AG09319 (cell line): ENCODE data around the gene ASTL.

Experiments
- DNase-seq: peaks from one replicate; pipeline ENCODE4 v3.0.0-alpha.2; 2010; ENCODE audit warnings: low read depth; ENCODE audit errors: extremely low read depth
- CTCF ChIP-seq: IDR thresholded peaks from 2 replicates; pipeline ENCODE4 v1.5.1; 2011; ENCODE audit warnings: low read depth, mild to moderate bottlenecking, inconsistent platforms, low read length, moderate library complexity

The ASTL gene

GRCh38 chr2:96081042-96081441, 57.3 kb downstream of the ASTL start:
- TF ChIP-seq CTCF: no peak
- no peak for DNase-seq

- no peak for TF ChIP-seq CTCF
- DNase-seq: no peak
Observed at GRCh38 chr2:96075199-96075771, 63.0 kb downstream of the ASTL start.

DNA sequence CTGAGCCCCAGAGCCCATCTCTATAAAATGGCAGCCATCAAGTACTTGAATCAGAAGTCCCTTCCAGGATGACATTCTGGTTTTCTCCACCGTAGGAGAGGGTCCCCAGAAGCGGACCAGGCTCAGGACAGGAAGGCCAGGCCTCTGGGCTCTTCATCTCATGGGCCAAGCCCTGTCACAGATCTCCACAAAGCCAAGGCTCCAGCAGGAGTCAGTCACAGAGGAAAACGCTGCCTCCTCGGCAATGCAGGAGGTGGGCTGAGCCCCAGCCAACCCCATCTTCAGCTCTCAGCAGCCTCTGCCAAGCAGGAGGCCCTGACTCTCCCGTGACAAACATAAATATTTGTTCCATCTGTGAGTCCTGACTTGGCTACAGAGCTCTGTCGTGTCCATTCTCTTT, 64.1 kb downstream of the ASTL start:
- TF ChIP-seq CTCF: no peak

DNA sequence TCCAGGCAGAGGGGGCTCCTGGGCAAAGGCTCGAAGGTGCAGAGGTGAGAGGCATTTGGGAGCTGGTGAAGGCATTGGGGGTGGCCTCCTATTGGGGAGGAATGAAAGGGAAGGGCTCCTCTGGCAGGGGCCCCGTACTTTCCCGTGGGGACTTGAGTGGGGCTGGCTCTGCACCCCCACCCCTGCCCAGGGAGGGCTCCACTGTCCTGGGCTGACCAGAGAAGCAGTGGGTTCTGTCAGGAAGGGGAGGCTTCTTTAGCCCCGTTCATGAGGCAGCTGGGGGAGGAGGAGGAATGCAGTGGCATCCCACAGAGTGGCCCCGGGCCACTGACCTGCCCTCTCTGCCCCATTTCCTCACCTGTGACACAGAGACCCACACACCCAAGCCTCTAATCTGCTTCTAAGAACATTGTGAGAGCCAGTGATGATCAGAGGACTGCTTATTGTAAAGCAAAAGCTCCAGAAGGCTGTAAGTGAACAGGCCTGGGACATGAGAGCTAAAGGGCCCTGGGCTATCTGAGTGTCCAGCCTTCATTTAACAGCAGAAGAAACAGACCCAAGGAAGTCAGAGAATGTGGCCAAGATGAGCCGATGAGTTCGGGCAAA, 65.0 kb downstream of the ASTL start:
- TF ChIP-seq CTCF: no peak
- DNase-seq: no peak

More for the DNA sequence above, 64.1 kb downstream of the ASTL start:
- DNase-seq: no peak
